Measurements from ENCODE around the gene RFWD3. TPM values are rescaled to one million over a fixed set of nuclear protein-coding genes. Genes with fewer than 3 reads are reported as not detected.
A peak's percentile ranks its signal among the peaks of the same experiment; 100 is the strongest.
"Not testable (repeated sequence)": the region's sequence is repeated elsewhere in the genome, so short reads cannot be mapped to it uniquely, and the experiment has no call there.

The RFWD3 gene
- polyA plus RNA-seq, 1 donor: 35.4 TPM

GRCh38 chr16:74667255-74667700 is 601 bp upstream of the RFWD3 start:
- DNase-seq: peak; percentile 36

- DNase-seq: no peak
These were observed 661 bp downstream of the RFWD3 start for GRCh38 chr16:74666010-74666421.

- DNase-seq: no peak
These were observed 5.6 kb downstream of the RFWD3 start for GRCh38 chr16:74661064-74661463.

- no peak for DNase-seq
These were observed 6.3 kb downstream of the RFWD3 start for GRCh38 chr16:74660383-74660782.

- DNase-seq: no peak
These were observed 7.6 kb downstream of the RFWD3 start for GRCh38 chr16:74659041-74659440.

GRCh38 chr16:74657870-74658642 is 8.6 kb downstream of the RFWD3 start:
- no peak for DNase-seq

- DNase-seq: no peak
These were observed 12.1 kb downstream of the RFWD3 start for GRCh38 chr16:74654536-74655050.

GRCh38 chr16:74652883-74653282 is 13.8 kb downstream of the RFWD3 start:
- not testable (repeated sequence) for DNase-seq

- no peak for DNase-seq
These were observed 14.4 kb downstream of the RFWD3 start for GRCh38 chr16:74652249-74652648.

- no peak for DNase-seq
These were observed 14.8 kb downstream of the RFWD3 start for GRCh38 chr16:74651841-74652240.

- DNase-seq: no peak
These were observed 15.6 kb downstream of the RFWD3 start for GRCh38 chr16:74650966-74651567.

- DNase-seq: no peak
These were observed 16.7 kb downstream of the RFWD3 start for GRCh38 chr16:74649839-74650504.

GRCh38 chr16:74641969-74642368 is 24.7 kb downstream of the RFWD3 start:
- DNase-seq: no peak

- DNase-seq: no peak
These were observed 28.8 kb downstream of the RFWD3 start for GRCh38 chr16:74637742-74638453.

- no peak for DNase-seq
These were observed 31.4 kb downstream of the RFWD3 start for GRCh38 chr16:74635303-74635702.

GRCh38 chr16:74633686-74634085 is 33.0 kb downstream of the RFWD3 start:
- no peak for DNase-seq

GRCh38 chr16:74627506-74628220 is 39.0 kb downstream of the RFWD3 start:
- DNase-seq: no peak

GRCh38 chr16:74626741-74627416 is 39.8 kb downstream of the RFWD3 start:
- no peak for DNase-seq

GRCh38 chr16:74625500-74626350 is 41.0 kb downstream of the RFWD3 start:
- no peak for DNase-seq

- no peak for DNase-seq
These were observed 42.8 kb downstream of the RFWD3 start for GRCh38 chr16:74623839-74624235.
